NCI-H2029 (cell line): ENCODE measurements around the gene DMTF1.
"Not testable (repeated sequence)": the region's sequence is repeated elsewhere in the genome, so short reads cannot be mapped to it uniquely, and the experiment has no call there.

ENCODE experiments used
- DNase-seq: peaks from one replicate; lab custom pipeline; 2025; lab: John Stamatoyannopoulos, UW

DMTF1 gene

DNA sequence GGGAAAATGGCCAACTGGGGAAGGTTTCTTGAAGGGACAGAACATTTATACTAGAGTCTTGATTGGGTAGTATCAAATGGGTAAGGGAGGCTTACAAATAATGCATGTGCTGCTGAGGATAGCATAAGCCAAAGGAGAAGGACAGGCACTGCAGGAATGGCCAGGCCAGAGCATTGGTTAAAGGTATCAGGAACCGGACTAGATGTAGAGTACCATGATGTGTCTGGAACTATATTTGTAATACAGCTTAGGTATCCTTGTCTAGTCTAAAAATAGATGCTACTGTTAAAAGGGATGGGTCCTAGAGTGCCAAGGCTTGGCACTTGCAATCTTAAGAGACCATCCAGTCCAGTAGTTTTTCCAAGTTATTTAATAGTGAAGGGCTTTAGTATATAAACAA is 47.0 kb downstream of the DMTF1 start:
- no peak for DNase-seq

DNA sequence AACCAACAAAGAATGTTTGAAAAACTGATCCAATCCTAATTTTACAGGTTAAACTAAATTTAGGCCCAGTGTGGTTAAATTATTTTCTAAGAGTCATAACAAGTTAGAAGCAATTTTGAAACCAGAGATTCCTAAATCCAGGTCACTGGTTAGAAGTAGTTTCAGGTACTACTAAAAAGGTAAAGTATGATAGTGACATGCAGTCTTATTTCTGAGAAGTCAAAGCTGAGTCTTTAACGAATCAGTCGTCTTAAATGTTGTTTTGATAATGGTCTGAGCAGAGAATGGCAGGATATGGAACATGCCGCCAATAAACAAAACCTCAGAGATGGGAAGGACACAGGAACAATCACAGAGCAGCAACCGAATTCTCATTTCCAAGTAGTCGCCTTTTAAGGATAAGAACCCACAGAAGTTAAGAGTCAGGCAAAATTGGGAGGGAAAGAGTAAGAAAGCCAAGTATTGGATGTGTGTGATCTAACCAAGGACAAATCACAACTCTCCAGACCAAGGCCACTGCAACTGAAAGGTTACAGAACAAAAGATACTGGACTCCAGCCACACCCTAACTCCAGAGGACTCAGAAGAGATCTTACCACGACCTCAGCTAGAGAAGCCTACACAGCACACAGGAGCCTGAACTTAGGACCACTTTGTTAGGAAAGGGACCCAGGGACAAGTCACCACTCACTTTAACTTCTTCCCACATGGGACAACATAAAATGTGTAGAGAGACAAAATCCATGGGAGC is 47.6 kb downstream of the DMTF1 start:
- no peak for DNase-seq

DNA sequence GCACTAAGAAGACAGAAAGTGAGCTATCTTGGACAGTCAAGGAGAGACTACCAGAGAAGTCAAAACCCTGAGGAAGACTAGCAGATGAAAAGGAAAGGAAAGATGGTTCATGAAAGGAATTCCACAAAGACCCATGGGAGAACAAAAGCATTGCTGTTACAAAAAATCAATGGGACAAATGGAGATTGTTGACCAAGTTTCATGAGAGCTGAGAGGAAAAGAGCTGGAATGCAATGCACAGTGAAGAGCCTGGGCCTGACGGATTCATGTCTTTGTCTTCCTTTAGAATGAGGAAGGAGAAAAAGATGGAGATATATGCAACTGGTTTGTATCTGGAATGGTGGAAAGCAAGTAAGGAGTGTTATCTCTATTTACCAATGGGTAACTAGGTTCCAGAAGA is 50.0 kb downstream of the DMTF1 start:
- DNase-seq: no peak

DNA sequence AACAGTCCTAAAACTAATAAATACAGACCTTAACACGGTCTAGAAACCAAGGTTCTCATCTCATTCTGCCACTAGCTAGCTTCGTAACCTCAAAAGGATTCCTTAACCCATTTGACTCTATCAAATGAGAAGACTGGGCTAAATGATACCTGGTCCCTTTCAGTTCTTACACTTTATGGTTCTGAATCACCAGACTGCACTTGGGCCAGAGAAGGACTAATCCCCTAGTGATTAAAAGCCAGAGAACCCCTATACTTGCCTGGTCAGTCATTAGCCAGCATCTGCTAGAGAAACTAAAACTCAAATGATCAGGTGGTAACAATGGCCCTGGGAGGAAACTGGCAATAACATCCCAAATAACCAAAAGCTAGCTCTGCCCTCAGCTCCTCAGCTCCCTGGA is 50.5 kb downstream of the DMTF1 start:
- DNase-seq: no peak

DNA sequence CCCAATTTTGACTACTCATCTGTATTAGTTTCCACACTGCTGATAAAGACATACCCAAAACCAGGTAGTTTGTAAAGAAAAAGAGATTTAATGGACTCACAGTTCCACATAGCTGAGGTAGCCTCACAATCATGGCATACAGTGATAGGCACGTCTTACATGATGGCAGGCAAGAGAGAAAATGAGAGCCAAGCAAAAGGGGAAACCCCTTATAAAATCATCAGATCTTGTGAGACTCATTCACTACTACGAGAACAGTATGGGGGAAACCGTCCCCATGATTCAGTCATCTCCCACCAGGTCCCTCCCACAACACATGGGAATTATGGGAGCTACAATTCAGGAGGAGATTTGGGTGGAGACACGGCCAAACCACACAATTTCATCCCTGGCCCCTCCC is 51.7 kb downstream of the DMTF1 start:
- DNase-seq: not testable (repeated sequence)

DNA sequence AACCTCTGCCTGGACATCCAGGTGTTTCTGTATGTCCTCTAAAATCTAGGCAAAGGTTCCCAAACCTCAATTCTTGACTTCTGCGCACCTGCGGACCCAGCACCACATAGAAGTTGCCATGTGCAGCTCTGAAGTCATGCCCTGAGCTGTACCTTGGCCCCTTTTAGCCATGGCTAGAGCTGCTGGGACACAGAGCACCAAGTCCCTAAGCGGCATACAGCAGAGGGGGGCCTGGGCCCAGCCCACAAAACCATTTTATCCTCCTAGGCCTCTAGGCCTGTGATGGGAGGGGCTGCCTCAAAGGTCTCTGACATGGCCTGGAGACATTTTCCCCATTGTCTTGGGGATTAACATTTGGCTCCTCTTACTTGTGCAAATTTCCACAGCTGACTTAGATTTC is 52.7 kb downstream of the DMTF1 start:
- DNase-seq: no peak

DNA sequence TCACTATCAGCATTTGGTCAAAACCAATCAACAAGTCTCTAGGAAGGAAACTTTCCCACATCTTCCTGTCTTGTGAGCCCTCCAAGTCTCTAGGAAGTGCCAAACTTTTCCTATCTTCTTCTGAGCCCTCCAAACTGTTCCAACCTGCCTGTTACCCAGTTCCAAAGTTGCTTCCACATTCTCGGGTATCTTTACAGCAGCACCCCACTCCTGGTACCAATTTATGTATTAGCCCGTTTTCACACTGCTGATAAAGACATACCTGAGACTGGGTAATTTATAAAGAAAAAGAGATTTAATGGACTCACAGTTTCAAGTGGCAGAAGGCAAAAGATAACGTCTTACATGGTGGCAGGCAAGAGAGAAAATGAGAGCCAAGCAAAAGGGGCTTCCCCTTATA is 53.4 kb downstream of the DMTF1 start:
- not testable (repeated sequence) for DNase-seq

DNA sequence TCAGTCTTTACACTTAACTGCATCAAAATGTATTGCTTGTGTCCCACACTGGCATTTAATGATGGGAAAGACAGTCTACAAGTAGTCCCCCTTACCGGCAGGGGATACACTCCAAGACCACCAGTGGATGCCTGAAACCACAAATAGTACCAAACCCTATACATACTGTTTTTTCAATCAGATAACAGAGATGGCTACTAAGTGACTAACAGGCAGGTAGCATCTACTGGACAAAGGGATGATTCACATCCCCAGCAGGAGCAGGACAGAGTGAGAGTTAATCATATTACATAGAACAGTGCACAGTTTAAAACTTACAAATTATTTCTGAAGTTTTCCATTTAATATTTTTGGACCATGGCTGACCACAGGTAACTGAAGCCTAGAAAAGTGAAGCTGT is 54.1 kb downstream of the DMTF1 start:
- DNase-seq: no peak

DNA sequence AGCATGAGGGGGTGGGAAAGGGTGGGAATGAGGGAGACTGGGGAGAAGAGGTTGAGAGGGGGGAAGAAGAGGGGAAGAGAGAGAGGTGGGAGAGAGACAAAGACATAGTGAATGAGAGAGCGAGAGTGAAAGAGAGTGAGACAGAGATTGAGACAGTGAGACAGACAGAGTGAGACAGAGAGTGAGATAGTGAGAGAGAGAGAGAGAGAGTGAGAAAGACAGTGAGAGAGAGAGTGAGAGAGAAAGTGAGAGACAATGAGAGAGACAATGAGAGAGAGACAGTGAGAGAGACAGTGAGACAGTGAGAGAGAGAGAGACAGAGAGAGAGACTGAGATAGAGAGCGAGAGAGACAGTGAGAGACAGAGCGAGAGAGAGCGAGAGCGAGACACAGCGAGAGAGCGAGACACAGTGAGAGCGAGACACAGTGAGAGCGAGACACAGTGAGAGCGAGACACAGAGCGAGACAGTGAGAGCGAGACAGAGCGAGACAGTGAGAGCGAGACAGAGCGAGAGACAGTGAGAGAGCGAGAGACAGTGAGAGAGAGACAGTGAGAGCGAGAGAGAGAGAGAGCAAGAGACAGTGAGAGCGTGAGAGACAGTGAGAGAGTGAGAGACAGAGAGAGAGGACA is 57.2 kb downstream of the DMTF1 start:
- no peak for DNase-seq

DNA sequence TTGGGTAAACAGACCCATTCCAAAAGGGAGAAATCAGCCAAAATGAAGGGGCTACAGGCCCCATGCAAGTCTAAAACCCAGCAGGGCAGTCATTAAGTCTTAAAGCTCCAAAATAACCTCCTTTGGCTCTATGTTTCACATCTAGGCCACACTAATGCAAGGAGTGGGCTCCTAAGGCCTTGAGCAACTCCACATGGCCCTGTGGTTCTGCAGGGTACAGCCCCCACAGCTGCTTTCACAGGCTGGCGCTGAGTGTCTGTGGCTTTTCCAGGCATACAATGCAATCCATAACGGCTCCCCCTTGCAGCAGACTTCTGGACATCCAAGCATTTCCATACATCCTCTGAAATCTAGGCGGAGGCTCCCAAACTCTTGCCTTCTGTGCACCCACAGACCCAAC is 58.3 kb downstream of the DMTF1 start:
- DNase-seq: no peak

DNA sequence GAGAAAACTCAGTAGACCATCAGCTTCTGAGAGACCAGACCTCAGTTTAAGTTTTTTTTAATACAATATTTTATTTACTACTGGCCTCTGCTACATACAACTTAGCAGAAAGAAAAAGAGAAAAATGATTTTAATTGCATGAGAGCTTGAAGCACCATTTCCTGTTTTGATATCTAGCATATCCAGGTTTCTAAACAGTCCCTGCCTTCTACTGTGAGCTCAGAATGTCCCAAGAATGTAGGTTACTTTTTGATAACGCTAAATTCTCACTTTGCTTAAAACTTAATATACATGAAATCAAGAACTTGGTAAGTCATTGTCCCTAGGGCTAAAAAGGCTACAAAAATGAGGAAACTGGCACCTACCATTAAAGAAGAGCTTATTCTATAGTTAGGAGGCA is 60.2 kb downstream of the DMTF1 start:
- DNase-seq: no peak

DNA sequence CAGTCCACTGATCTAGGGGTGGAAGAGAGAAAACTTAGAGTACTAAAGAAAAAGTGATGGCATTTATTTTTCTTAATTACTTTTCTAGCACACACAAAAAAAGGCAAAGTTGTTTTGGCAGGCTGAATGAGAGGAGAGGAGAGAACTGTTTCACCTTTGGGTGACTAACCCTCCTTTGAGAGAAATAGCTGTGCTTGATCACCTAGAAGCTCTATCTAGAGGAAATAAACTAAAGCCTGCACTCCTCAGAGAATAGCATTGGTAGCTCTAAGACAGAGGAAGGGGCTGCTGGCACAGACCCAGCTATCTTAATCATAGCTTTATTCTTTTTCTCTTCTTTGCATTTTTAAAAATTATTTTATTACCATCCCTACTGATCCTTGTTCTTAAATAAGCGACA is 61.0 kb downstream of the DMTF1 start:
- no peak for DNase-seq

DNA sequence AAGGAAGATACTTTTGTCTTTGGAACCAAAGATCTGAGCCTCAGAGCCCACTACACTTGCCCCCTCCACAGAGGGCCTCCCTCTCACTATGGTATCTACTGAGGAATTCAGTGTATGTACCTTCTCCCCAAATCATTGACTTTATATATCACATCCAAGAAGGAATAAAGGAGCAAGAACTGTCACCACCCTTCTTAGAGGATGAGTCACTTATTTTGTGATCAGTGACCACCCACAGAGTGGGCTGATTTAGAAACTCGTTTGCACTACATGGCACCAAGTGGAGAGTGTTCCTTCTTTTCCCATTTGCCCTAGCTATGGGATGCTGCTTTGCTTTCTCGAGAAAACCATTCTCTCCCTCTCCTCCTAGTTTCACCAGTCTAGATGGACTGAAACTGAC is 61.6 kb downstream of the DMTF1 start:
- no peak for DNase-seq

DNA sequence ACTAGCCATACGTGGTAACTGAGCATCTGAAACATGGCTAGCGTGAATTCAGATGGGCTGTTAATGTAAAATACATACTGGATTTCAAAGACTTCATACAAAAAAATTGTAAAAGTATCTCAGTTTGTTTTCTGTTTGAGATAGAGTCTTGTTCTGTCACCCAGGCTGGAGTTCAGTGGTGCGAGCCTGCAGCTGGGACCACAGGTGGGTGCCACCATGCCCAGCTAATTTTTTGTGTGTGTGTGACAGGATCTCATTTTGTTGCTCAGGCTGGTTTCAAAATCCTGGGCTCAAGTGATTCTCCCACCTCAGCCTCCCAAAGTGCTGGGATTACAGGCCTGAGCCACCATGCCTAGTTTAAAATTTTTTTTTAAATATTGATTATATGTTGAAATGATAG is 62.8 kb downstream of the DMTF1 start:
- DNase-seq: no peak

DNA sequence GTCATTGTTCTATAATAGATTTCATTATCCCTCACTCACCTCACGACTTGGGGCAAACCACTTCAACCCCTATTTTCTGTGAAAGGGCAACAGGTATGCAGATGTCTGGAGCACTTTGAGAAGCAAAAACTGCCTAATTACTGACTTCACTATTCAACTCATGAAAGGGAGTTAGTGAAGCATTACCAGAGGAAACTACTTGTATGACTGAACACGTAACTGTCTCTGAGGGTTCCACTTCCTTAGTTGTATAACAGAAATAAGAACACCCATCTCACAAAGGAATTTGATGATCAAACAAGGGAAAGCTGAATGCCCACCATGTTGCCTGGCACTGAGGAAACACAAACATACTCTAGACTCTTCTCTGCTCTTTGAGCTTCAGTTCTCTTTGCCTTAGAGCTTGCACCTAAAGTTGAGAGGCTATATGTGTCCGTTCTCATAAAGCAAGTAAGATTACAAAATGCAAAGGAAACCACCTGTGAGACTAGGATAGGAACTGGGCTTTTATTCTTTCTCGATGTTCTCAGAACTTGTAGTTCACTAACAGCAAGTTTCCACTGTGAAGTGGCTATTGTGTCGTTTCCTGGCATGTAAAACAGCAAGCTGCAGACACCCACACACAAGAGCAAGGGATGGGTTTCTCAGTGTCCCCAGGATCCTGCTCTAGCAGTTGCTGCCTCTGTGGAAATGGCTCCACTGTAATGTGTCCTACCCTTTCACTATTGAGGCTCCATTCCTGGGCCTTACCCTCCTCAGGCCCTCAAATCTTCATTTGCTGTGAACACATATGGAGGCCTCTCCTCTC is 64.7 kb downstream of the DMTF1 start:
- peak; percentile 6 for DNase-seq

DNA sequence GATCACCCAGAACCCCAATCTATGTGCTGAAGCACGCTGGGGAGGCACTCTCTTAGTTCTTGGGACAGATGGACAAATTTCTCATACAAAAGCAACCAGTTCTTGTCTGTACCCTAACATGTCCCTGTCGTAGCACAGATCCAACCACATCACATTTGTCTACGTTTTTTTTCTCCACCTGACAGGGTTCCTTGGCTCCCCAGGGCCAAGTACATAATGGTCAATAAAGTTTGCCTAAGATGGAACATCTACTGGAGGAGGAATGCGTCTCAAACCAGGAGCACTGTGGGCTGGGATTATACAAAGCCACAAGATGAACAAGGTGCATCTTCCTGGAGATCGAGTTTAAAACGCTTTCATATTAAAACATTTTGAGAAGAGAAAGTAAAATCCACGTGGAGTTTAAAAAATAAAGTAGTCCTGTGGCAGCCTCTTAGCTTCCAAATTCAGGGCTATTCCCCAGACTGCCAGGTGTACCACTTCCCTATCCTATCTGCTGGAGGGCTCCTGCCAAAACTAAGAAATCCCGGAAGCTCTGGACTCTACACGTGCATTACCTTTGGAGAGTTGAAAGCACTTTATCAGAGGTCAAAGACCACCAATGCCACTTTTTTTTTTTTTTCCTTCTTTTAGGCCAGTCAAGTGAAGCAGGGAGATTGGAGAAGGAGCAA is 65.9 kb downstream of the DMTF1 start:
- no peak for DNase-seq

DNA sequence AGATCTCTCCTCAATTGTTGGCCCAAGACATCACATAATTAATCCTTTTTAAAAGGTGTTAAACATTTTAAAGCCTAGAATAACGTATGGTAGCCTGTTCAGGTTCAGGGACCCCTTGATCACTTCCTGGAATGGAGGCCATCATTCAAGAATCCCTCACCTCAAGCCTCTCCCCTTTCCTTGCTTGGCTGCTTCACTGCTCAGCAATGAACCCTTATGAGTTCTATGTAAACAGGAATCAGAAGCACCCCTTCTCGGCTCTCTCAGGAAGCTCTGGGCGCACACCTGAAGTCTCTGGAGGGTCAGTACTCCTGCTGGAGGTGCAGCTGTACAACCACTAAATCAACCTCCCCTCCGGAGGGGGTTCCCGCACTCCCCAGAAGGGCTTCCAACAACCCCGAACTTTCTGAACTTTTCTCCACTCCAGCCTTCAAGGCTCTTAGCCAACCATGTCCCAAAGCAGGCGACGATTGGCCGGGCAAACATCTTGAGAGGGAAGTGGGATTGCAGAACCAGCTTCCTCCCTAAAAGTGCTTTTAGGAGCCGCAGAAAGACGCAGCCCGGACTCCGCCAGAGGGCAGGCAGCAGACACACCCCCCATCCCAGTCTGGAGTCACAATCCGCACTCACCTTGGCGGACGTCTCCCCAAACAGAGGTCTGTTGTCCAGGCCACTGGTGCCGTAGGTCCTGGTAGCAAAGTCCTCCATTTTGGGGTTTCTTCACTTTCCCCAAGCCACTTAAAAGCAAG is 66.7 kb downstream of the DMTF1 start:
- no peak for DNase-seq

DNA sequence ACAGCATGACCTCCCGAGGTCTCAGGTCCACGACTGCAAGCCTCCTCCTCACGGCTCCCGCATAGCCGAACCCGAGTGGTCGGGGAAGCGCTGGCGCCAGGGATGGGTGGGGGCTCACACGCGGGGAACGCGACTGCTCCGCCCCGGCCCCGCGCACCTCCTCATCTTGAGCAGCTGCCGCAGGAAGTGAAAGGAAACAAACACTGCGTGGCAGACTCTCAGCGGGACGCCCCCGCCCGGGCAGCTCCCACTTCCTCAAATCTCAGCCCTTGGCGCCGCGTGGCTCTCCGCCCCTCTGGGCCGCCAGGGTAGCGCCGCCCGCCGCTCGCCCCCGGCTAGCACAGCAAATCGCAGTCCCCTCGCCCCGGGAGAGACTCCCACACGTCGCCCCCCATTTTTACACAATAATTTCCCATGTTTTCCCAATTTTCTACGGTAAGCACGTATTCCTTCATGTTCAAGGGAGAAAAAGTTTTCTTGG is 67.3 kb downstream of the DMTF1 start, which contains the start of gene TMEM243:
Gene TMEM243 (minus strand): TSS at position 188 of the 481 bp plus-strand sequence. CDS start 229 bp downstream, outside the sequence.
- peak; percentile 22 for DNase-seq

DNA sequence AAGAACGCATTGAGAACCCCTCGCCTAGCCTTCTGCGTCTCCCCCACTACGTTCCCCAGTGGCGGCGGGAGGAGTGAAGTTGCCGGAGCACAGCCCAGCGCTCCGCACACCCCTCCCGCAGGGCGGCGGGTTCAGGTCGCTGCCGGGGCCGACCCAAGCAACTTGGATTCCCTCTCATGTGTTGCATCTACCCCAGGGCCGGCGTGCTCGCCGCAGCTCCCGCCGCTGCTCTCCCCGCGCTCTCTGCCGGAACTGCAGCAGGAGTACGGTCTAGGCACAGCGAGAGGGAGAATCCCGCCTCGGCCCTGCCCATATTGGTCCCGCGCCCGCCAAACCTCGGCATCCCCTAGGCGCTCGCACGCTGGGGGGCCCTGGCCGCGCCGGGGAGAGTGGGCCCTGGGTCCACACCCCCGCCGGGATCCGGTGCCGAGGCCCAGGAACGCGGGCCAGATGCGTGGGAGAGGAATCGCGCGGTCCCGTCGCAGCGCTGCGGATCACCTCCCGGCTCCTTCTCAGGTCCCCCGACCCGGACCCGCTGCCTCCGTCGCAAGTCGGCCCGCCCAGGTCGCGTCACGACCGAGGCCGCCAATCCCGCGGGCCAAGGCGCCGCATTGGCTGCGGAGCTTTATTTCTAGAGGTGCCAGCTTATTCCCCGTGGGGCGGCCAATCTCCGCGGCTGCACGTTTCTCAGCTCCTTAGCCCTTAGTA is 67.9 kb downstream of the DMTF1 start:
- peak; percentile 75 for DNase-seq

DNA sequence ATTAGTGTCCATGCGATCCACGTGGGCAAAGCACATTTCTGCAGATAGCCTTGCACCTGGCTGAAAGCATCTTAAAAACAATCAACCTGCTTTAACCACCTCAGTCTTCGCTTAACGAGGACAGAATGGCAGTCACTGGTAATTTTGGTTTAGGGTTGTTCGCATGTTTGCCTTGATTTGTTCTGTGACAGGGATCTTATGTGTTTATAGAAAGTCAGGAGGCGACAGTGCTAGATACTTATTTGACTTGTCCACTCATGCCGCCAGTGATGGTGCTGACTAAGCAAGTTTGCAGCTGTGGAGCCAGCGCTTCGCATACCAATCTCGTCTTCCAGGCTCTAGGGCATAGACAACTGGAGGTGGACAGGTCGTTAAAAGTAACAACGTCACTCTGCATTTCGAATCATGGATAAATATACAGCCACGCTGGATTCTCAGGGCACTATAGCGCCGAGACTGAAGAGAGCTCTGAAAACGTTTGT is 68.5 kb downstream of the DMTF1 start:
- DNase-seq: no peak

DNA sequence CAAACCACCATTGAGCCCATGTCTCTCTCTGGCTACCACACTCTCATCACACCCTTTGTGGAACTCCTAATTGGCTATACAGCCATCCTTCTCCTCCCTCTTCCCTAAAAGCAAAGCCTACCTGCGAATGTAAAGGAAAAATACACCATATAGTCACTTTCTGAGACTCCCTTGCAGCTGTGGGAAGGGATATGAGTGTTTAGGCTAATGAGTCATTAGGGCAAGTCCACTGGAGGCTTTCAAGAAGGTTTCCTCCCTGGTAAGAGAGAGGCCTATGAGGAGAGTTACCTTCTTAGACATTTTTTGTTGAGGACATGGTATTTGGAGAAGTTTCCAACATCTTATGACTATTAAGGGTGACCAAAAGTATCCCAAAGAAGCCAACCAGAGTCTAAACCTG is 71.4 kb downstream of the DMTF1 start:
- no peak for DNase-seq
